NCI-H128 (cell line): Measurements from ENCODE around the gene ADPRS.

Experiments
- DNase-seq: peaks from one replicate; lab custom pipeline; 2025; ENCODE audit not compliant: unreplicated experiment; lab: John Stamatoyannopoulos, UW

Gene ADPRS

DNA sequence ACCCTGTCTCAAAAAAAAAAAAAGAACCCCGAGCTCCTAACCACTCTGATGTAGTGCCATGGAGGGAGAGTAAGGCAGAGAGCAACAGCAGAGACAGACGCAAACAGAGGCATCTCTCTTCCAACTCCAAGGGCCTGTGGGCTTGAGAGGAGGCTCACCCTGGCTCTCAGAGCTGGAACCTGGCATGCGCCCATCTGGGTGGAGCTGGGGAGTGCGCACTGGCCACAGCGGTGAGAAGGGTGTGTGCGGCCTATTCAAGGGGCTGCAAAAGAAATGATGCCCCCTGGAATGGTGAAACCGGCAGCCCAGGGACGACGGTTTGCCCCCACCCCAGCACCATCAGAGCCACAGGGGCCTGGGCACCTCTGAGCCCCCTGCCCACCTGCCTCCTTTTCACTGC, 18.7 kb downstream of the ADPRS start:
- DNase-seq = no peak

DNA sequence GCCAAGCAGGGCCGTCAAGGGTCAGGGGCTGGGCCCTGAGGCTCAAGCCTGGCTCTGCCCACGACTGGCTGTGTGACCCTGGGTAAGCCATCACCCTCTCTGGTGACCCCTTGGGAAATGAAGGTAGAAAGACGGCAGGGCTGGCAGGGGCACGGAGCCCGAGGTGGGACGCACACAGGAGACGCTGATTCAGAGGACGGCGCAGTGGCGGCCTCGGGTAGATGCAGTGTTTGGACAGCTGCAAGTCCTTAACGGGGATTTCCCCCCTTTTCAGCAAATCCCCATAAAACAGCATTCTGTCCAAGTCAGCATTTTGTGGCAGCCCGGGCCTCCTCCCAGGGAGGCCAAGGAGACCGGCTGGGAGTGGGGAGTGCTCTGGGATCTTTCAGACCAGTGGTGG, 19.6 kb downstream of the ADPRS start:
- DNase-seq = no peak

DNA sequence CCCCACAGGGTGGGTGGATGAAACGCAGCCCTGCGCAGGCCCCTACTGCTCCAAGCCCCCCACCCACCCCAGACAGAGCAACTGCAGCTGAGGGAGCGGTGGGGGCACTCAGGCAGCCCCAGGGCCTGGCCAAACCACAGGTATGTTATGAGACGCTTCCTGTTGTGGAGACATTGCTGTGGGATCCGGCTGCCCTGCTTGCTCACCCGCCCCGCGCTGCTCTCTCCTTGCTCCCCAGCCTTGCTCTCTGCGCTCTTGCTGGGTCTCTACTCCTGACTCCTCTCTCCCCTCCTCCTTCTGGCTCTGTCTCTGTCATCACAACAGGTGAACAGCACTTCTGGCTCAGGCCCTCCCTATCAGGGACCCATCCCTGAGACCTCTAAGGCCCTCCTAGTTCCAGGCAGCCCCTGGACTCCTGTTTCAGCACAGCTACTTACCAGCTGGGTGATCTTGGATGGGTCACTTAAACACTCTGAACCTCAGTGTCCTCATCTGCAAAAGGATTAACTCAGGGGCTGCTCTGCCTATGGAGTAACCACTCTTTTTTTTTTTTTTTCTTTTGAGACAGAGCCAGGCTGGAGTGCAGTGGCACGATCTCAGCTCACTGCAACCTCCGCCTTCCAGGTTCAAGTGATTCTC, 20.5 kb downstream of the ADPRS start:
- DNase-seq = no peak

DNA sequence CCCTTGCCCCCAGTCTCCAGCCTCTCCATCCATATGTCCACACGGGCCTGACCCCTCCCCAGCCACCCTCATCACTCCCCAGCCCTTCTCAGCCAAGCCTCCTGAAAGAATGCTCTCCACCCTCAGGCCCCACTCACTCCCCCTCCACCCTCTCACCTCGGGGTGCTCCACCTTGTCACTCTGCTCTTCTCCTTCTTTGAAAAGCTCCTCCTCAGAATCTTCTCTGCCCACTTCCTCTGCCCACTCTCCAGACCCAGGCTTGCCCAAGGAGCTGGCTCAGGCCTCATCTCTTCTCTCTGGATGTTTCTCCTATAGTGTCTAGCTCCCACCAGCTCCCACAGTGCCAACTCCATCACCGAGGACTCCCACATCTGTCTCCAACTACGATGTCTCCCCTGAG, 22.5 kb downstream of the ADPRS start:
- no peak for DNase-seq

DNA sequence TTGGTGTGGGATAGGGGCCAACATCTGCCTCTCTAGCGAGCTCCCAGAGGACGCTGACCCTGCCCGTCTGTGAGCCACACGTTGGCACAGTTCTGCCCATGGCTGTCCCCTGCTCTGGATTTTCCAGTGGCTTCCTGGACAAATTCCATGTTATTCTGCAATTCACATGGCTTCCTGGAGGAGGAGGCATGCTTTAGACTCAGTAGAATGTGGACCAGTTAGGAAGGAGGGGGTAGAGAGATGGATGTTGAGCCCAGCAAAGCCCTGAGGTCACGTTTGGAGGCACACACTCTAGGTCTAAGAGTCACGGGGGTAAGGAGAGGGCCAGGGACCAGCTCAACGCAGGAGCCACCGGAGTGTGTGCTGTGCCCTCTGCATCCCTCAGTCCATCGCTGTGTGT, 24.1 kb downstream of the ADPRS start:
- DNase-seq = no peak

DNA sequence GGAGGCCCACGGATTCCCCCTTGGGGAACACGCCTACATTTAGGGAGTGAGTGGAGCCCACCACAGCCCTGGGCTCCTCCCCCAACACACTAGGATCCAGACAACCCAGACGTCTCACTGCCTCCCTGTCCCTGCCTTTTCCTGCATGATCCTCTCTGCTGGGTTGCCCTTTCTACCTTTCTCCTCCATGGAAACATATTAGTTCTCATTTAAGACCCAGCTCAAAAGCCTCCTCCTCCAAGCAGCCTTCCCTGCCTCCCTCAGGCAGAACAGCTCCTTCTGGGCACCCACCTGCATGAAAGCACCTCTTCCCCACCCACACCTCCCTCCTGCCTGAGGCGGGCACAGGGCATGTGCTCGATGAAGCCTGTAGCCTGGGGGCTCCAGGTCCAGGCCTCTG, 25.7 kb downstream of the ADPRS start:
- DNase-seq = no peak

DNA sequence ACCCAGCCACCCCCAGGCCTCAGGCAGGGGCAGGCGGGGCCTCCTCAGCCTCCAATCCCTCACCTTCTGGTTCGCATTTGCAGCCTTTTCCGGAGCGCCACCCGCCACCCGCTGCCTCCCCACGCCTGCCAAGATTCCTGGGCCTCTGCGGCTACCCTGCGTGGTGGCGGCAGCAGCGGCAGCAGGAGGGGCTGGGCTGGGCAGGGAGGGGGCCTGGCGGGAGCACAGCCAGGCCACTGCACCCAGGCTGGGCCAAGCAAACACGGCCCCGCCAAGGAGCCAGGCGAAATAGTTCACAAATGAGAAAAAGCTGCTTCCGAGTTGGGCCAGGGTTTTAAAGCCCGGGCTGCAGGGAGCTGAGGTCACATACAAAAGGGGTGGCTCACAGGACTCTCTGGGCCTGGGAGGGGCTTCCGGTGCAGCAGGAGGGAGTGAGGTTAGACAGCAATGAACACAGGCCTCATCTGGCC, 26.5 kb downstream of the ADPRS start:
- no peak for DNase-seq

DNA sequence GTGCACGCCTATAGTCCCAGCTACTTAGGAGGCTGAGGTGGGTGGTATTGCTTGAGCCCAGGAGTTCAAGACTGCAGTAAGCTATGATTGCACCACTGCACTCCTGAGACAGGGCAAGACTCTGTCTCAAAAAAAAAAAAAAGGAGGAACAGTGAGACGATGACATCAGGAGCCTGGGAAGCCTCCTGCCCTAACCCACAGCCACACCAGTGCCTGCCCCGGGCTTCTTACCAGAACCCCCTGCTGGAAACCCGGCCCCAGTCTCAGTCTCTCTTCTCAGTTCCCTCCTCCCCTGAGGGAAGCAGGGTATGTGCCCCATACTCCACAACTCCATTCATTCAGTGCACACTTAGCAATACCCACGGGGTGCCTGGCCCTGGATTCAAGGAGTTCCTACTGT, 27.2 kb downstream of the ADPRS start:
- no peak for DNase-seq

DNA sequence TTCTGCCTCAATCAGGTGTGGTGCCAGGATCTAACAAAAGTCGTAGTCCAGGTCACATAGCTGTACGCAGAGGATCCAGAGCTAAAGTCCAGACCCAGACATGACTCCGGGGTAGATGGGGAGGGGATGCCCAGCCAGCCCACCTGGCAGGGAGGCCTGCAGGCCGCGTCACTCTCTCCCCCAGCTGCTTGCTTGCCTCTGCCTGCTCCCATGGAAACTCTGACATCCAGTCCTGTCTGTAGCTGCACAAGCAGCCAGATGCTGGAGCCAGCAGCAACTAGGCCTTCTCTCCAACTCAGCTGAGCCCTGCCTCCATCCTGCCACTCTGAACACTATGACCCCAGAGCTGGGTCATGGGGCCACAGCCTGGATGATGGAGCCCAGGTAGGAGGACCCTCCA, 28.2 kb downstream of the ADPRS start:
- no peak for DNase-seq

DNA sequence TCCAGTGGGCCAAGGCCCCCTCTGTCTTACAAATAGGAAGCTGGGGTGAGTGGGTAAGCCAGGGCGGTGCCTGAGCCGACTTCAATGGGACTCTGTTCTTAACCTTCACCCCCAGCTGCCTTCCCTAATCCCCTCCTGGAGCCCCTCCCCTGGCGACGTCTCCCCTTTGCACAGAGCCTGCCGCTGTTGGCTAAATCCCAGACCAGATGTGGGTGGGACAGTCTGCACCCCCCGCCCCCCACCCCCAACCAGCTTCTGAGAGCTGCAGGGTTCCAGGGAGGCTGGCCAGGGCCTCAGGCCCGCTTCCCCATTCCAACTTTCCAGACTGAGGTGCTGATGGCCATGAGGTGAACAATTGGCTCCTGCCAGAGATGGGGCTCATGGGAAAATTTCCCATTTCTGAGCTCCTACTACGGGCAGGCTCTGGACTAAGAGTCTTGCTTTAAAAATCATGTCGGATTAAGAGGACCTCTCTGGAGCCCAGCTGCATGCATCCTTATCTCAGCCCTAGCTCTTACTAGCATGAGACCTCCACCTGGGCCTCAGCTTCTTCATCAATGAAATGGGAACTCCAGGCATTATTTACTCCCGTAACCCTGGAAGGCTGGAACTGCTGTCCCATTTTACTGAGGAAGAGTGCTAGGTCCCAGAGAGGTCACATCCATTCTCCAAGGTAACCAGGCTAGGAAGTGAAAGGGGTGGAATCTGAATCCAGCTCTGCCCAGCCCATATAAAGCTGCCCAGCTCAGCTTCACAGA, 29.9 kb downstream of the ADPRS start:
- DNase-seq = no peak

DNA sequence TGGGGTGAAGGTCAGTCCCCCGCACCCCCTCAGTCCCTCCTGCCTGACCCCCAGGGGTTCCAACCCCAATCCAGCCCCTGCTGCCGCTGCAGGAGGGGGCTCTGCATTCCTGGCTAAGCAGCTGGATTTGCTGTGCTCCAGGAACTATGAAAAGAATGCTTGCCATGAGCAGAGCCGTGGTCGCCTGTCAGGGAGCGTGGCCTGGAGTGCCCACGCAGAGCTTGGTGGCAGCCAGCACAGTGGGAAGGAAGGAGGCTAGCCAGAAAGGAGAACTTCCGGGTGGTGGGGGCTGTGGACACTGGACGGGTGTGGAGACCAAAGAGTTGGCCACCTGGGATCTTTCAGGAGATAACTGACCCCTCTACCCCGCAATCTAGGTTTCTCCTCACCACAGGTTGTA, 30.8 kb downstream of the ADPRS start:
- no peak for DNase-seq

DNA sequence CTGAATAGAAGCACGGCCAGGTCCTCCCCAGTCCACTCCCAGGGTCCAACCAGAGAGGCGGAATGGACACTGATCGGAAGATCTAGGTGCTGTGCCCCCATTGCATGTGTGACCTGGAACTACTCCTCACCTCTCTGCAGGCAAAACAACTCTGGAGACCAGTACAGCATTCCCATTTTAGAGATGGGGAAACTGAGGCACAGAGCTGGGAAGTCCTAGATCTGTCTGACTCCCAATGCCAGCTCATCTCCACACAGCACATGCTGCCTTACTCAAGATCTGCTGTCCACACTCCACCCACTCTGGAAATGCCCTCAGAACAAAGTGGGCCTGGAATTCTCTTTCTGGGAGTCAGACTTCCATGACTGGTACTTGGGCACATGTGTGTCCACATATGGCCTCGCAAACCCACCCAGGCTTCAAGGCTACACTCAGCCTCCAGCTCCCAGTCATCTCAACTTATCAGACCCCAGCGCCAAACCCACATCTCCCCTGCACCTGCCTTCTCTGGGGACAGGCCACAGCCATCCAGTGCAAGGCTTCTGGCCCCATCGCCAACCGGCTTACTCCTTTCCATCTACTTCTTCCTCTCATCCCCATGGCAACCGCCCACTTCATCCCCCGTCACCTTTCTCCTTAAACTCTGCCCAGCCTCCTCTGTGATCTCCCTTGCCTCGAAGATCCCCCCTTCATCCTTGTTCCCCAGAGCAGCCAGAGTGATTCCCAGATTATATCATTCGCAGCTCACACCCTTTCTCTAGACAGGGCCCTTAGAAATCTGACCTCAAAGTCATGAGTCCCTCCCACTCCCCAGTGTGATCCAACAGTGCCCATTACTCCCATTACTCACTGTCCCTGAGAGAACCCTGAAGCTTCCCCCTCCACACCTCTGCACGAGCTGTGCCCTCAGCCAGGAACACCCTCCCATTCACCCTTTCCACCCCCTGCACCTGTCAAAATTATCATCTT, 33.7 kb downstream of the ADPRS start:
- no peak for DNase-seq

DNA sequence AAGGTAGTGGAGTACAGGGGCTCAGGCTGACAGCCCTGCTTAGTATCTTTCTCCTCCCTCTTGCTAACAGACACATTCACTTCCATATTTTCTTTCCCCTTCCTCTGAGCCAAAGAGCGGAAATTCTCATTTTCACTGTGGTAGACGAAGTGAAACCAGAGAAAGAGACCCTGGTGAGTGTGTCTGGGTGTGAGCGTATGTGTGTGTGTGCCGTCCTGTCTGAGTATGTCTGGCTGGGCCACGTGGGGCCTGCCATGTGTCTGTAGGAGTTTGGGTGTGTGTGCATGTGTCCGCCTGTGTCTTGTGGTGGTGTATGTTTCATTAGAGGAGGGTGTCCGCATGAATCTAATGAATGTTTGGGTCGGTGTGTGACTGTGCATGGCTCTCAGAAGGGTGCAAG, 34.7 kb downstream of the ADPRS start:
- DNase-seq = no peak

DNA sequence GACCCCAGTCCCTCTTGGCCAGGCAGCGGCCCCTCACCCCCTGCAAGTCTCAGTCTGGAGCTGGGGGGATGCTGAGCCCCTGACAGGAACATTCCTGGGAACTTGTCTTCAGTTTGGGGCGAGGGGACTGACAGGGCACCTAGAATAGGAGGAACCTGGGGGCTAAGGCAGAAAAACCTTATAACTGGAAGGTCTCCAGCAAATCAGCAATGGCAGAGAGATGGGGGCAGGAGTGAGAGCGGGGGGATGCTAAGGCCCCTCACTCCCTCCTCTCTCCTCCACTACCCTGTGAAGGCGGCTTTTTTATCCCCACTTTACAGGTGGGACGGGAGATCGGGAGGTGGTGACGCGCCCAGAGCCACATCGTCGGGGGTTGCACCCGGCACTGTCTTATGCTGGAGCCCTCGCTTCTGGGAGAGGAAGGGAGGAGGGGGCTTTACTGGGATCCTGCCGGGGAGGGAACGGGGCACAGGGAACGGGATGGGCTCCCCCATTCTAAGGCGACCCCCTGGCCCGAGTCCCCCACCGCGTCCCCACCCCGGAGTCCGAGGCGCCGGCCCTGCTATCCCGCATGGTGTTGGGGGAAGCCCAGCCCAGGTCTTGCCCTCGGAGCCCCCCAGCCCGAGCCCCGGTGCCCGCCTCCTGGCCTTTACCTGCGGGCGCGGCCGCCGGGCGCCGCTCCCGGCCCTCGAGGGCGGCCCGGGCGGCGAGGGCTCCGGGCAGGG, 35.9 kb downstream of the ADPRS start:
- no peak for DNase-seq

DNA sequence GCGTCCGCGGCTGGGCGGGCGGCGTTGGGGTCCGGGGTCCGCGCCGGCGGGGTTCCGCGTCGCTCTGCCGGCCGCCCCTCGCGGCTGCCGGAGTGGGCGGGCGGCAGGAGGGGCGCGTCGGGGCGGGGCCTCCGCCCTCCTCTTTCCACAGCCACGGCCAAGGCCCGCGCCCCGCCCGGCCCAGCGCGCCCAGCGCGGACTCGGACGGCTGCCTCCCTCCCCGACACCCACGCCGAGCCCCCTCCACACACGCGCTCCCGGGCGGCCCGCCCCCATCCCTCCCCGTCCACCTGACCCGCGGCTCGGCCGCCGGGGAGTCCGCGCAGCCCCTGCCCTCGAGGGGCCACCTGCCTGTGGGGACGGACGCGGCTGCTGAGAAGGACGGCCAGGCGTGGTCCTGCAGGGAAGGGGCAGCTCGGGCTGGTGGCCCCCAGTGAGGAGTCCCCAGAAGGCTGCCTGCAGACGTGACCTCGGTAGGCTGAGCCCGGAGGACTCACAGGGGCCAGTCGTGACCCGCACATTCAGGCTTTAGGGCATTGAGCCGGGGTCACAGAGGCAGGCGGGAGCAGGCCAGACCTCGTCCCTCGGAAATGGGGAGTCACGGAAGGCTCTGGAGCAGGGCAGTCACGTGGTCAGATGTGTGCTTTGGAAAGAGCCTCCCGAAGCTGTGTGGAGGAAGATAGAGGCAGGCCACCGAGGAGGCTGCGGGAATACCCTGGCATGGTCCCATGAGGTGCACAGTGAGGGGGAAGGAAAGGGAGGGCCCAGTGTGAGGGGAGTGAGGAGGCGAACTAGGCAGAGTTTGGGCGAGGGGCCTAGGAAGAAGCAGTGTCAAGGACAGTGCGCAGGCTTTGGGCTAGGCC, 36.7 kb downstream of the ADPRS start, which contains the start of gene COL8A2:
TSS of gene COL8A2 (minus strand) at position 94 of the 863 bp plus-strand sequence. CDS start 24,980 bp downstream, outside the sequence.
- DNase-seq = no peak

DNA sequence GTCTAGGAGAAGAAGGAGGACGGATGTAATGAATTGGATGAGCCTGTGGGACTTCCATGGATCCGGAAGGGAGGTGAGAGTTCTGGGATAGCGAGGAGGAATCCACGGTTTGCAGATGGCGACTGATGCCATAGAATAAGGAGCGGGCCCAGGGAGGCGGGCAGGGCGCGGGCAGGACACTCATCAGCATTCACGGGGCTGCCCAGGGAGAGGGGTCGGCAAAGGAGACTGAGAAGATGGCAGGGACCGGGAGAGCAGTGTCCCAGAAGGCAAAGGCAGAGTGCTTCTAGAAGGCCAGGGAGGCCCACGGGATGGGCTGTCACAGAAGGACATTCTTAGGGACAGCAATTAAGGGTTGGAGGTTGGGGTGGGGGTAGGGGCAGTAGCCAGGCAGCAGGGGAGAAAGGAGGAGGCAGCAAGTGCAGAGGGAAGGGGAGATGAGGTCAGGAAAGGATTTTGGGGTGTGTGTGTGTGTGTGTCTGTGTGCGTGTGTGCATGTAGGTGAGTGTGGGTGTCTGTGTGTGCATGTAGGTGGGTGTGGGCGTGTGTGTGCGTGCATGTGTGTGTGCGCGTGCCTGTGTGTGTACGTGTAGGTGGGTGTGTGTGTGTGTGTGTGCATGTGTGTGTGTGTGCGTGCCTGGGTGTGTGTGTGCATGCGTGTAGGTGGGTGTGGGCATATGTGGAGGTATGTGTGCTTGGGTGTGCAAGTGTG, 37.5 kb downstream of the ADPRS start:
- DNase-seq = no peak

DNA sequence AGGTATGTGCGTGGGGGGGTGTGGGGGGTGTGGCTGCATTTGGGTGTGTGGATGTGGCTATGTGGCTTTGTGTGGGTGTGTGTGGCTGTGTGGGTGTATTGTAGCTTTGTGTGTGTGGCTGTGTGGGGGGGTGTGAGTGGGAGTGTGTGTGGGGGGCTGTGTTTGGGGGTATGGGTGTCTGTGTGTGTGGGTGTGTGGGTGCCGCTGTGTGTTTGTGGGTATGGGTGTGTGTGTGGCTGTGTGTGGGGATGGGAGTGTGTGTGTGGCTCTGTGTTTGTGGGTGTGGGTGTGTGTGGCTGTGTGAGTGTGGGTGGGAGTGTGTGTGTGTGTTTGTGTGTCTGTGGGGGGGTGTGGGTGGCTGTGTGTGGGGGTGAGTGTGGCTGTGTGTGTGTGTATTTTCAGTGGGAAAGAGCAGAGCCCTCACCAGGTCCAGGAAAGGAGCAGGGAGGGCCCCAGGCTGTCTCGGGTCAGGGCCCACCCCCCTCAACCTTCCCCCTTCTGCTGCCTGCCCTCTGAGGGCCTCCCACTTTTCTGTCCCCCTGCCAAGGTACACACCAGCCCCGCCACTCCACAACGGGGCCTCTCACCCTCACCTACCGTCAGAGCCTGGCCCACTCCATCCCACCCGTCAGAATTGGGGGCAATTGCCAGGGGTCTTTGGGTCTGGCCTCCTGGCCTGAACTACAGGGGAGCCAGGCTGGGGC, 38.3 kb downstream of the ADPRS start:
- no peak for DNase-seq

DNA sequence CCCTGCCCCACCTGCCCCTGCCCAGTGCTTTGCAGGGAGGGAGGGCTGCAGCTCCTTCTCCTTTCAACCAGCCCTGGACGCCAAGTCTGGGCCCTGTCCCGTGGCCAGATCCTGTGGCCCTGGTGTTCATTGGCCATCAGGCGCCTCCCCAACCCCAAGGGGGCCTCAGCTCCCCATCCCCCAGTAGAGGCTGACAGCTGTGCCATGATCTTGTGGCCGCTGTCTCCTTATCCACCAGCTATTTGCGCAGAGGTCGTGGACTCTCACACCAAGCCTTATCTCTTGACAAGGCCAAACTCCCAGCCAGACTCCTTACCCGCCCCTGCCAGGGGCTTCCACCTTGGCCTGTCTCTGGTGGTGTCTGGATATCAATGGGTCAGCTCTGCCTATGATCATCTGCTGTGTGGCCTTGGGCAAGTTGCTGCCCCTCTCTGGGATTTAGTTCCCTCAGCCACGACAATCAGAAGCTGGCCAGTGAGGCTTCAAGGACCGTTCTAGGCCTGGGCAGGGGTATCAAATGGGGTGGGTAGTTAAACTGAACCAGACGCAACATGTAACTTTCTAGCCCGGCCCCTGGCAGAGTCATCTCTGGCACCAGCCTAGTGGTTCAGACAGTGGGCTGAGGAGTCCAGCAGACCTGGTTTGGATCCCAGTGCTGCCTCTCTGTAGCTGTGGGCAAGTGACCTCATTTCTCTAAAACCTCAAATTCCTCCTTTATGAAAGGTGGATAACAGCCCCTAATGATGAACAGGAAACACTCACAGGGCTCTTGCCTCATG, 39.6 kb downstream of the ADPRS start:
- no peak for DNase-seq
